Stimulated activated naive B cell treated with anti-CD40 and anti-IgM and Interleukin-4, amounts not matched to agents 10 μg/mL and 1 μg/mL and 100 μg/mL, for 72 hours (primary cell): ENCODE data around the gene GALNT18.

Source experiments
- ATAC-seq, 2 donors: fragments of 150-1000 bp; cut with Tn5 transposase; replicated peaks; 2 replicates each; pipeline ENCODE4 v1.10.0; 2021; ENCODE audit warnings: moderate library complexity in 1 of 2
- DNase-seq: peaks from one replicate; pipeline ENCODE4 v3.0.0; 2021
- H3K27ac Mint-ChIP-seq: one replicate; pipeline ENCODE4 v1.8.0; 2022; ENCODE audit warnings: mild to moderate bottlenecking, mixed read lengths
- H3K27me3 Mint-ChIP-seq, 2 donors: one replicate each; pipeline ENCODE4 v1.8.0; 2022; ENCODE audit warnings: mixed read lengths in 2 of 2
- H3K36me3 Mint-ChIP-seq, 2 donors: one replicate each; pipeline ENCODE4 v1.8.0; 2022; ENCODE audit warnings: mixed read lengths in 2 of 2, mild to moderate bottlenecking in 1 of 2
- H3K4me1 Mint-ChIP-seq, 2 donors: one replicate each; pipeline ENCODE4 v1.8.0; 2022; ENCODE audit warnings: mixed read lengths in 2 of 2, mild to moderate bottlenecking in 1 of 2
- H3K4me3 Mint-ChIP-seq, 2 donors: one replicate each; pipeline ENCODE4 v1.8.0; 2022; ENCODE audit warnings: mild to moderate bottlenecking in 2 of 2, mixed read lengths in 2 of 2, moderate library complexity in 1 of 2
- H3K9me3 Mint-ChIP-seq, 2 donors: one replicate each; pipeline ENCODE4 v1.8.0; 2022; ENCODE audit warnings: mixed read lengths in 2 of 2, mild to moderate bottlenecking in 1 of 2

GALNT18 gene

DNA sequence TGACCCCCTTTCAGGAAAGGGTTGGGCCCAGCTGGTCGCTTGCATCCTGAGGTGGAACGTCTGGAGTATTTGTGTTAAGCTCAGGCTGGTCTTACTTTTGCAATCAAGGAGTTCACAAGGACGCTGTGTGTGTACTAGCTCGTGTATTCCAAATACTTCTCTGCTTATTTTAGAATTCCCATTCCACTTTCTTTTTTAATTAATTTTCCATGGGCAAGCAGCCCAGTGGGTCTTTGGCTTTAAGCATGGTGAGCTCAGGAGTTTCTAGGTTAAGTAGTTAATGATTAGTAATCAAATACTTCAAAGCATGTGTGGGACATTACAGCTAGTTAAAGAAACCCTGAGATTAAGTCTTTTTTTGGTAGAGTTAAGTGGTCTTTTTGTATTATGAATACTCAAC, 337.3 kb downstream of the GALNT18 start:
- DNase-seq = no peak
- Mint-ChIP-seq H3K4me1 (no peaks in the 10 kb centered on the region), H3K4me3 (no peak overlapping the region), H3K9me3 (no peaks in the 10 kb centered on the region), H3K36me3 (no peaks in the 10 kb centered on the region), H3K27me3 (peaks cover 18 to 35% of the 10 kb centered on the region in 2 donors), H3K27ac (no peak overlapping the region)
- ATAC-seq = no peak

- peaks cover 21 to 29% of the 10 kb centered on the region in 2 donors for H3K27me3 Mint-ChIP-seq
- H3K4me1 Mint-ChIP-seq = no peaks in the 10 kb centered on the region
- DNase-seq = no peak
- no peak for ATAC-seq
- H3K9me3 Mint-ChIP-seq = no peaks in the 10 kb centered on the region
- H3K4me3 Mint-ChIP-seq = no peak overlapping the region
- no peaks in the 10 kb centered on the region for H3K36me3 Mint-ChIP-seq
- H3K27ac Mint-ChIP-seq = no peak overlapping the region
These were observed 340.2 kb downstream of the GALNT18 start for GRCh38 chr11:11281626-11282025.

GRCh38 chr11:11280826-11281225, 341.0 kb downstream of the GALNT18 start:
- DNase-seq (no peak), ATAC-seq (no peak)

GRCh38 chr11:11279956-11280689, 341.7 kb downstream of the GALNT18 start:
- no peak overlapping the region for H3K4me3 Mint-ChIP-seq
- H3K36me3 Mint-ChIP-seq = no peaks in the 10 kb centered on the region
- ATAC-seq = no peak
- peak overlapping the region; percentile 4 for H3K27ac Mint-ChIP-seq
- DNase-seq = no peak
- peaks cover 15 to 35% of the 10 kb centered on the region in 2 donors for H3K27me3 Mint-ChIP-seq
- H3K4me1 Mint-ChIP-seq = no peaks in the 10 kb centered on the region
- peaks cover 0 to 1% of the 10 kb centered on the region in 2 donors for H3K9me3 Mint-ChIP-seq

More at GRCh38 chr11:11280826-11281225, 341.0 kb downstream of the GALNT18 start:
- no peak overlapping the region for H3K4me3 Mint-ChIP-seq
- H3K27me3 Mint-ChIP-seq = peaks cover 16 to 29% of the 10 kb centered on the region in 2 donors
- H3K27ac Mint-ChIP-seq = no peak overlapping the region
- no peaks in the 10 kb centered on the region for H3K9me3 Mint-ChIP-seq
- no peaks in the 10 kb centered on the region for H3K36me3 Mint-ChIP-seq
- no peaks in the 10 kb centered on the region for H3K4me1 Mint-ChIP-seq

DNA sequence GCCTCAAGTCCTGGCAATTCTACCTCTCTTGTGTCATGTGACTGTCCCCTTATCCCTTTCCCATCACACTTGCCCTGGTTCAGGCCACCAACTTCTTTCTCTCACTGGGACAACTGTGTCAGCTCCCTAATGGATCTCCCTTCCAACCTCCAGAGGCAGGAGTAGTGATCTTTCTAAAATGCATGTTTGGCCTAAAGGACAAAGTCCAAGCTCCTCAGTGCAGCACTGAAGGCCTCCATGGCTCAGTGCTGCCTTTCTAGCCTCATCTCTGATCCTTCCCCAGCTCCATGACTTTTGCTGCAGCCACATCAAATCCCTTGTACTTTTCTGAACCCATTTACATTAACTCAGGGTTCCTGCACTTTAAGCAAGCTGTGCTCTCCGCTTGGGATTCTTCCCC, 349.6 kb downstream of the GALNT18 start:
- no peak for ATAC-seq
- Mint-ChIP-seq H3K27ac (no peak overlapping the region), H3K9me3 (peaks cover 3 to 4% of the 10 kb centered on the region in 2 donors), H3K4me1 (peaks cover 0 to 2% of the 10 kb centered on the region in 2 donors), H3K36me3 (no peaks in the 10 kb centered on the region), H3K4me3 (no peak overlapping the region), H3K27me3 (peaks cover 18 to 34% of the 10 kb centered on the region in 2 donors)
- DNase-seq = no peak

- no peak overlapping the region for H3K4me3 Mint-ChIP-seq
- peaks cover 7 to 10% of the 10 kb centered on the region in 2 donors for H3K4me1 Mint-ChIP-seq
- peaks cover 2 to 4% of the 10 kb centered on the region in 2 donors for H3K9me3 Mint-ChIP-seq
- DNase-seq (no peak), ATAC-seq (no peak)
- peaks cover 19 to 27% of the 10 kb centered on the region in 2 donors for H3K27me3 Mint-ChIP-seq
- H3K27ac Mint-ChIP-seq = no peak overlapping the region
- H3K36me3 Mint-ChIP-seq = no peaks in the 10 kb centered on the region
These were observed 351.5 kb downstream of the GALNT18 start for GRCh38 chr11:11270236-11270775.

DNA sequence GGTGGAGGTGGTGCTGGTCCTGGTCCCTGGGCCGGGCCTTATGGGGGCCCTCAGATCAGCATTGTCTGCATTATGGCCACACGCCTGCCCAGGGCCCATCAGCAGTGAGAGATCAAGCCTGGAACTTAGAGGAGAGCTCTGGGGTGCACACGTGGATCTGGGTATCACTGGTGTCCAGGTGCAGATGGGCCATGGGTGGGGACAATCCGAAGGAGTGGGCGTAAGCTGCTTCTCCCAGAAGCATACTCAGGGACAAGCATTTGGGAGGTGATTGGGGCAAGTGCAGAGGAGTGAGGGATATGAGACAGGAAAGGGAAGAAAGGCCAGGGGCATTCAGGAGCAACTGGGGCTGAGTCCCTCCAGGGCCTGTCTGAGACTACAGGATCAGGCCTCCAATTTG, 353.1 kb downstream of the GALNT18 start:
- Mint-ChIP-seq H3K27ac (no peak overlapping the region), H3K9me3 (no peaks in the 10 kb centered on the region), H3K27me3 (peaks cover 22 to 23% of the 10 kb centered on the region in 2 donors), H3K36me3 (no peaks in the 10 kb centered on the region), H3K4me1 (peaks cover 7 to 16% of the 10 kb centered on the region in 2 donors), H3K4me3 (no peak overlapping the region)
- no peak for DNase-seq
- no peak for ATAC-seq

- peaks cover 7 to 22% of the 10 kb centered on the region in 2 donors for H3K4me1 Mint-ChIP-seq
- H3K27me3 Mint-ChIP-seq = peaks cover 22 to 23% of the 10 kb centered on the region in 2 donors
- H3K9me3 Mint-ChIP-seq = no peaks in the 10 kb centered on the region
- no peaks in the 10 kb centered on the region for H3K36me3 Mint-ChIP-seq
- DNase-seq (no peak), ATAC-seq (no peak)
- H3K4me3 Mint-ChIP-seq = no peak overlapping the region
- no peak overlapping the region for H3K27ac Mint-ChIP-seq
These were observed 353.7 kb downstream of the GALNT18 start for GRCh38 chr11:11268119-11268518.

DNA sequence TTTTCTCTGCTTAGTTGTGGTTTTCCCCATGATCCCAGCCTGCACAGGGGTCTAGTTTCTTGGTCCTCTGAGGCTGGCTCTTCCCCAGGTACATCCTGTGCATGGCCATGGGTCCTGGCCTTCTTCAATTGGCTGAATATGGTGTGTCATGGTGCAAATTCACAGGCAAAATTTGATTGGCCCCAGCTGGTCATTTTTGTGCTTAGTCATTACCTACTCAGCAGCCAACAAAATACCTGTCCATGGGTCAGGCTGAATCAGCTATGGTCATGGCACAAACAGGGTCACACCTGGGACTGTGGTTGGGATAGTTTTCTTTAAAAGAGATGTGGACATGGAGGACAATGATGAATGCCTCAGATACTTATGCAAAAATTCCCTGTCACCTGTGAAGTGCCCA, 354.5 kb downstream of the GALNT18 start:
- DNase-seq = no peak
- Mint-ChIP-seq H3K9me3 (no peaks in the 10 kb centered on the region), H3K36me3 (no peaks in the 10 kb centered on the region), H3K27ac (no peak overlapping the region), H3K4me1 (peaks cover 7 to 22% of the 10 kb centered on the region in 2 donors), H3K4me3 (no peak overlapping the region), H3K27me3 (peaks cover 22 to 23% of the 10 kb centered on the region in 2 donors)
- no peak for ATAC-seq

DNA sequence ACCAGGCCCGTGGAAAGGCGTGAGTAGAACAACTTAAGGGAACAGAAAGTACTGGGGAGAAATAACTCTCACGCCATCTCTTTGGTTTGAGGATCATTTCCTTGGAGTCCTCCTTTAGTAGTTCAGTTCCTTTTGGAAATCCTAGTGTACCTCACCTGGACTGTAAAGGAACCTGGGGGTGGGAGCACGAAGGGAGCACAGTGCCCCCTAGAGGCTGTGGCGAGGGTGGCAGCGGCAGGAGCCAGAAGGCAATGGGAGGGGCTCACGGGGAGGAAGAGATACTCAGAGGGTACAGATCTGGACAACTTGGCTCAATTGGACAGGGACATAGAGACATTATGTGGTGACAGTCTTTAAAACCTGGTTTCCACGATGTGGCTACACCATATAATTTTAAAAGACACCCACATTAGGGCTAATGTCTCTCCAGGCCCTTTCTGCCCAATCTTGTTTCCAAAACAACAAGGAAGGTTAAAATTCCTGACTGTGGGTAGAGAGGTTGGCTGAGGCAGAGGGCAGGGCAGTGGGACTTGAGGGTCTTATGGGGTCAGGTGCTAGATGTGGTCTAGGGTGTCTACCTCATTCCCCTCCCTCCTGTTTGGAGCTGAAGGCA, 355.7 kb downstream of the GALNT18 start:
- H3K9me3 Mint-ChIP-seq = no peaks in the 10 kb centered on the region
- DNase-seq (peak; percentile 29), ATAC-seq (peak; percentile 69 to 72)
- H3K27me3 Mint-ChIP-seq = peaks cover 18 to 23% of the 10 kb centered on the region in 2 donors
- peaks cover 15 to 32% of the 10 kb centered on the region in 2 donors for H3K4me1 Mint-ChIP-seq
- no peak overlapping the region for H3K4me3 Mint-ChIP-seq
- peak overlapping the region; percentile 67 for H3K27ac Mint-ChIP-seq
- no peaks in the 10 kb centered on the region for H3K36me3 Mint-ChIP-seq

DNA sequence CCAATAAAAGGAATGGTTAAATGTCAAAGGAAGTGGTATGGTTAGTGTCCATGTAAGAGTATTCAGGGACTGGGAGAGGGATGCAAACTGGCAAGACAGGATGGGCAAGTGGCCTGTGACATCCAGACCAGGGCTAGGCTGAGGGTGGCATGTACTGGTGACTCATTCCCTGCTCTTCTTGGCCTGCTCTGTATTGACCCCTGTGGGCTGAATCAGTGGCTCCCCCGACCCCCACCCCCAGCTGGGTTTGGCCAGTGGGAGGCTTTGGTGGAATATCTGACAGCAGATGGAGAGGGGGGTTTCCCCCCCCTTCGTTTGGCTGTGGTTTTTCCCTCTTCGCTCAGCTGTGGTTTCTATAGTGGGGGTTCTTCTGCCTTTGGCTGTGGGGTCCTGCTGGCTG, 356.5 kb downstream of the GALNT18 start:
- no peaks in the 10 kb centered on the region for H3K36me3 Mint-ChIP-seq
- DNase-seq = no peak
- H3K4me1 Mint-ChIP-seq = peaks cover 18 to 36% of the 10 kb centered on the region in 2 donors
- no peak overlapping the region for H3K27ac Mint-ChIP-seq
- H3K27me3 Mint-ChIP-seq = peaks cover 17 to 20% of the 10 kb centered on the region in 2 donors
- ATAC-seq = peak in 1 of 2 donors; percentile 62
- H3K4me3 Mint-ChIP-seq = no peak overlapping the region
- H3K9me3 Mint-ChIP-seq = no peaks in the 10 kb centered on the region

- Mint-ChIP-seq H3K27me3 (peaks cover 17 to 23% of the 10 kb centered on the region in 2 donors), H3K4me3 (no peak overlapping the region), H3K36me3 (no peaks in the 10 kb centered on the region), H3K27ac (no peak overlapping the region), H3K9me3 (no peaks in the 10 kb centered on the region), H3K4me1 (peaks cover 18 to 36% of the 10 kb centered on the region in 2 donors)
- DNase-seq (no peak), ATAC-seq (no peak)
These were observed 358.4 kb downstream of the GALNT18 start for GRCh38 chr11:11263238-11264005.

GRCh38 chr11:11262171-11262920, 359.5 kb downstream of the GALNT18 start:
- Mint-ChIP-seq H3K27ac (no peak overlapping the region), H3K9me3 (no peaks in the 10 kb centered on the region), H3K4me1 (peaks cover 16 to 36% of the 10 kb centered on the region in 2 donors), H3K36me3 (no peaks in the 10 kb centered on the region), H3K27me3 (peaks cover 17 to 23% of the 10 kb centered on the region in 2 donors), H3K4me3 (no peak overlapping the region)
- DNase-seq (no peak), ATAC-seq (no peak)
